GM13977 (cell line): Measurements from ENCODE around the gene YPEL2.
A peak's percentile ranks its signal among the peaks of the same experiment; 100 is the strongest.

Experiments used
- DNase-seq: peaks from one replicate; pipeline ENCODE4 v3.0.0; 2012; ENCODE audit warnings: low spot score
- in situ Hi-C: fragments of 300-500 bp; cut with MboI; formaldehyde crosslinking; loops from one replicate; pipeline ENCODE4 v1.12.0; 2022; ENCODE audit warnings: low sequenced_read_pairs, low pct_unique_long_range_greater_than_20kb, mixed read lengths, inconsistent platforms; ENCODE audit not compliant: unreplicated experiment
- TF ChIP-seq, protein P1 (sequence below): IDR thresholded peaks from 2 replicates; pipeline ENCODE4 v1.5.1; 2012; ENCODE audit warnings: mild to moderate bottlenecking, control low read depth; ENCODE audit not compliant: insufficient read depth; ENCODE audit errors: extremely low read depth, missing control alignments

Gene YPEL2

DNA sequence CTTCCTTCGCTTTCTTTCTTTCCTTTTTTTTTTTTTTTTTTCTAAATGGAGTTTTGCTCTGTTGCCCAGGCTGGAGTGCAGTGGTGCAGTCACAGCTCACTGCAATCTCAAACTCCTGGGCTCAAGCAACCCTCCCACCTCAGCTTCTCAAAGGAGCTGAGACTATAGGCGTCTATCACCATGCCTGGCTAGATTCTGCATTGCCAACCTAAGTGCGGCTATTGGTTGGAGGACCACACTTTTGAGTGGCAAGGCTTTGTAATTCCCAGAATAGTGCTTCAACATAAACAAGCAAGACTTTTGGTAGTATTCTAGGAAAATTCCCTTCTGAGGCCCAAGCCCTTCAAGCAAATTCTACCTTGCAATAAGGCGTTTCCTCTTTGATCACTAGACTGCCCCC lies 107.8 kb downstream of the YPEL2 start:
- TF ChIP-seq, protein P1, sequence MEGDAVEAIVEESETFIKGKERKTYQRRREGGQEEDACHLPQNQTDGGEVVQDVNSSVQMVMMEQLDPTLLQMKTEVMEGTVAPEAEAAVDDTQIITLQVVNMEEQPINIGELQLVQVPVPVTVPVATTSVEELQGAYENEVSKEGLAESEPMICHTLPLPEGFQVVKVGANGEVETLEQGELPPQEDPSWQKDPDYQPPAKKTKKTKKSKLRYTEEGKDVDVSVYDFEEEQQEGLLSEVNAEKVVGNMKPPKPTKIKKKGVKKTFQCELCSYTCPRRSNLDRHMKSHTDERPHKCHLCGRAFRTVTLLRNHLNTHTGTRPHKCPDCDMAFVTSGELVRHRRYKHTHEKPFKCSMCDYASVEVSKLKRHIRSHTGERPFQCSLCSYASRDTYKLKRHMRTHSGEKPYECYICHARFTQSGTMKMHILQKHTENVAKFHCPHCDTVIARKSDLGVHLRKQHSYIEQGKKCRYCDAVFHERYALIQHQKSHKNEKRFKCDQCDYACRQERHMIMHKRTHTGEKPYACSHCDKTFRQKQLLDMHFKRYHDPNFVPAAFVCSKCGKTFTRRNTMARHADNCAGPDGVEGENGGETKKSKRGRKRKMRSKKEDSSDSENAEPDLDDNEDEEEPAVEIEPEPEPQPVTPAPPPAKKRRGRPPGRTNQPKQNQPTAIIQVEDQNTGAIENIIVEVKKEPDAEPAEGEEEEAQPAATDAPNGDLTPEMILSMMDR = no peak
- no peak for DNase-seq
- in situ Hi-C loops = loop anchor here (5.0 kb wide), 1 partner anchor 127 kb away; no protein-coding TSS in a partner anchor

DNA sequence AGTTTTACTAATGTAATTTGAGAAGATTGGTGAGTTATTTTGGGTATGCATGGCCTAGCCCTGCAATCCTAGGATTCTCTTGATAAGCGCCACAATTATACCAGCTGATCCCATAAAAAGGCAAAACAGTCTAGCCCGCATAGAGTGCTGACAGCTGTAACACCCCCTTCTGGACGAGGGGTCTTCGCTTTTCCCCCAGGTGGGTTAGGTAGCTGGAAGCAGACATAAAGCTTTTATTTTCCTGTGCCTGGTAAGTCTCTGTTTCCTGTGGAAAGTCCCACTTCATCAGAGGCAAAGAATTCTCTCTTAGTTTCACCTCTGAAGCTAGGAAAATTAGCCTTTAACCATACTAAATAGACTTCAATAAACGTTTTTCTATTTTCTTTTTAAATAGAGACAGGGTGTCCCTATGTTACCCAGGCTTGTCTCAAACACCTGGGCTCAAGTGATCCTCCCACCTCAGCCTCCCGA lies 108.3 kb downstream of the YPEL2 start:
- in situ Hi-C loops = loop anchor here (5.0 kb wide), 1 partner anchor 127 kb away; no protein-coding TSS in a partner anchor
- TF ChIP-seq, protein P1 = no peak
- no peak for DNase-seq

DNA sequence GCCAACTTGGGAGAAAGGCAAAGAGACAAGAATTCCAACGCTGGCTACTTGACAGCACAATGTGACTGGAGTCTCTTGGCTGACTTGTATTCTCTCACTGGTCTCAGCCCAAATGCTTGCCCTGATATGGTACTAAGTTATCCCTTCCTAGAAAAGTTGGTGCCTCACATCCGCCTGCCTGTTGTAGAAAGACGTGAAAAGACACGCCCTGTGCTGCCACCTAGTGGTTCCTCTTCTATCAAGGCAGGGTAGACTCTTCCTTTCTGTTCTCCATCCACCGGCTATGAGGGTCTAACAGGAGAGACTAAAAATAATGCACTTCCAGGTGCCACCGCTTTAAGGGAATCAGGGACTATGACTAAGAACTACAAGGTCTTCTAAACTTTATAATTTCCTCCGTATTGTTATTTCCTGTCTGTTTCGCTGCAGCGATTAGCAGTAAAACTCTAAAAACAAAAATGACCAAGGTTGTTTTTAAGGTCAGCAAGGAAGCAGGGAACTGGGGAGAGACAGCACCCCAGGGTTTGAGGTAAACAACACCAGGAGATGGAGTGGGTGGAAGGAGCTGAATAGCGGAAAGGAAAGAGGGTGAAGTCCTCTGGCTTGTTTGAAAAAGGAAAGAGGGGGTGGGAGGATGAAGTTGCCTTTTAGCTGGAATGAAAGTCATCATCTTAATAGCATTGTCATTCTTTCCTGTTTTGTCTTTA lies 109.5 kb downstream of the YPEL2 start:
- in situ Hi-C loops = no loop called here
- TF ChIP-seq, protein P1 = peak; percentile 82
- peak; percentile 80 for DNase-seq

DNA sequence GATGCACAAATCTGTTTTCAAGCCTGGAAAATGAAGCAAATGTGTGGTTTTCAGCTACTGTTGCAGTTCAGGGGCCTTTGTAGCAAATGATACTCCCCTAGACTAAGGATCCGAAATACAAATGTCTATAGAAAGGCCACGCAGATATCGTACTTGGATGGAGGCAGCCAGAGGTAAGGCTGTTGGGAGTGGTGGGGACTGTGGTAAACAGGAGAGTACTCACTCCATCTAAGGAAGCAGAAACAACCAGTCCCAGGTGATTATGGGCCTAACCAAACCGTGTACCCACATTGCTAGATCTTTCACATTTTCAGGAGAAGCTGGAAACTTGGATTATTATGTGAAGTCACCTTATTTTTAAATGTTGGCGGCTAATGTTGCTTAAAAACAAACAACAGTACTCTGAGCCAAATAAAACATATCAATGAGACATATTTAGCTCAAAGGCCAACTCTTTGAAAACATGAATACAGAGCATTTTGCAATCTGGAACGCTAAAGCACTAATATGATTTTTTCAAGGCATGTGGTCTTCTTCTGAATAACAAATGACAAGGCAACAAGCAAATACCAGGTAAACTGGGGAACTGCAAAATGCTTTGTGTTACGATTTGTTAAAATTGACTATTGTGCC lies 110.1 kb downstream of the YPEL2 start:
- in situ Hi-C loops = no loop called here
- TF ChIP-seq, protein P1 = no peak
- no peak for DNase-seq

DNA sequence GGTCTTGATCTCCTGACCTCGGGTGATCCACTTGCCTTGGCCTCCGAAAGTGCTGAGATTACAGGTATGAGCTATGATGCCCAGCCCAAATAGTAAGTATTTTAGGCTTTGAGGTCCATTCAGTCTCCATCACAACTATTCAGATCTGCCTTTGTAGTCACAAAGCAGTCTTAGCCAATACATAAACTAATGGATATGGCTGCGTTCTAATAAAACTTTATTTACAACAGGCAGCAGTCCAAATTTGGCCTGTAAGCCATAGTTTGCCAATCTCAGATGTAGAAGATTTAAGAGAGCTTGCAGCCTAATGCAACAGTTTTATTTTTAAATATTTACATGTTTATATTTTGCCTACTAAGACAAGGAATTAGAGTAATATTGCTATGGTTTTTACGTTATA lies 111.7 kb downstream of the YPEL2 start:
- TF ChIP-seq, protein P1 = no peak

More for the DNA sequence above, 111.7 kb downstream of the YPEL2 start:
- no peak for DNase-seq
- in situ Hi-C loops = no loop called here
